IPS-NIHi7 (cell line): ENCODE measurements around the gene ZNF239.
A peak's percentile ranks its signal among the peaks of the same experiment; 100 is the strongest.
"Not testable (repeated sequence)": the region's sequence is repeated elsewhere in the genome, so short reads cannot be mapped to it uniquely, and the experiment has no call there.

Experiments
- DNase-seq: peaks from one replicate; pipeline ENCODE4 v3.0.0; 2012; ENCODE audit warnings: mixed read lengths; ENCODE audit errors: extremely low spot score

Gene ZNF239

DNA sequence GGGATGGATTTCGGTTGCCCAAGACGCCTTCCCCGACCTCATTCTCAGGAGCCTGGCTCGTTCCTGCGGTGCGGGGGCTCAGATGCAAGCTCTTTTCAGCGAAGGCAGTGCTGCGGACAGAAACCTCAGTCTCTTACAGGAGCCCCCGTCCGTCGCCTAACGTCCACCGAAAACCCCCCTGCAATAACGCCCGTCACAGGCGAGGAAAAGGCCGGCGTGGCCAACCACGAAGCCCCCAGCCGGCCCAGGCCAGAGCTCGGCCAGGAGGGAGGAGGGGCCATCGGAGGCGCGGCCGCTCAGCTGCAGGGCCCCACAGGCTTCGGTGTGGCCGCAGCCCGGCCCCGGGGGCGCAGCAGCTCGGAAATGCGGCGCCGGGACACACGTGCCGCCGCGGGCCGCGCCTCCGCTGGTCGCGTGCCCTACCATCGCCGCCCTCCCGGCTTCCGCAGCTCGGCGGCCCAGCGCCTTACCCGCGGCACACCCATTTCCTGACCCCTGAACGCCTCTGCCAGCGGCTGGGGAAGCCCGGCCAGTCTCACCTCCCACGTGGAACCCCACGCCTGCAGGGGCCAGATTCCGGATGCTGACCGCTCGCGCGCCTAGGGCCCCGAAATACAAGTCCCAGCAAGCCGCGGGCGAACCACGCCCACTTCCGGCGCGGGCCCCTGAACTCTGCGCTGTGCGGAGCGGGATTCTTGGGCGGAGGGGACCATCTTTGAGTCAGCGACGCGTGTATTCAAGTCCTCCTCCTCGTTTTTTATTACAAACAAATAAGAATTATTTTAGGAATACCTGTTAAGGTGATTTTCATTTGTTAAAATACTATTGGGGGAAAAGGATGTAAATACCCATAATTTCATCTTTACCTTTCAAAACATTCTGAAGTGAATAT is at the start of gene ZNF239:
Gene ZNF239, minus strand, starts transcription at position 616 of the 892 bp plus-strand sequence. CDS start 16,537 bp downstream, outside the sequence.
- DNase-seq: peak; percentile 91

GRCh38 chr10:43623351-43623750 is 48.9 kb upstream of the ZNF239 start:
- no peak for DNase-seq

- DNase-seq: no peak
These were observed 47.6 kb upstream of the ZNF239 start for GRCh38 chr10:43622038-43622437.

- DNase-seq: no peak
These were observed 45.0 kb upstream of the ZNF239 start for GRCh38 chr10:43619368-43619767.

- DNase-seq: no peak
These were observed 42.4 kb upstream of the ZNF239 start for GRCh38 chr10:43616697-43617370.

DNA sequence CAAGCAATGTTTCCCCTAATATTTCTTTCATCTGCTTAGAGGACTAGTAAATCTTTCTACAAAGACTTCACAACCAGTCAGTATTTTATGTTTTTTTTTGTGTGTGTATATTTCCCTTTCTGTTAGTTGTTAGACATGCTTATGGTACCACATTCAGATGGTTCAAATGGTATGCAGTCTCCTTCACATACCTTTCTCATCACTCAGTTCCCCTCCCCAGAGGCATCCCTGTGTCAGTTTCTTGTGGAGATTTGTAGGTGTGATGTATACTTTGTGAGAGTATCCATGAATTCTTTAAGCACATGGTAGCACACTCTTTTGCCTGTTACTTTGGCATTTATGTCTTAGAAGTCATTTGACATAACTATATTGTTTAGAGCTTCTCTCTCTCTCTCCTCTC is 36.2 kb upstream of the ZNF239 start:
- no peak for DNase-seq

GRCh38 chr10:43607199-43607573 is 32.8 kb upstream of the ZNF239 start:
- DNase-seq: no peak

- DNase-seq: peak; percentile 92
These were observed 32.1 kb upstream of the ZNF239 start, which contains the start of gene ZNF485 for GRCh38 chr10:43606323-43607198. TSS of gene ZNF485 (plus strand) at chr10:43606438. CDS start at chr10:43607051, 613 bp downstream.

GRCh38 chr10:43605850-43606322 is 31.5 kb upstream of the ZNF239 start:
- DNase-seq: no peak

DNA sequence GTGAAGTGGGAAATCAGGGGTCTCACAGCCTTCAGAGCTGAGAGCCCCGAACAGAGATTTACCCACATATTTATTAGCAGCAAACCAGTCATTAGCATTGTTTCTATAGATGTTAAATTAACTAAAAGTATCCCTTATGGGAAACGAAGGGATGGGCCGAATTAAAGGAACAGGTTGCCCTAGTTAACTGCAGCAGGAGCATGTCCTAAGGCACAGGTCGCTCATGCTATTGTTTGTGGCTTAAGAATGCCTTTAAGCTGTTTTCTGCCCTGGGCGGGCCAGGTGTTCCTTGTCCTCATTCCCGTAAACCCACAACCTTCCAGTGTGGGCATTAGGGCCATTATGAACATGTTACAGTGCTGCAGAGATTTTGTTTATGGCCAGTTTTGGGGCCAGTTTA is 27.2 kb upstream of the ZNF239 start:
- DNase-seq: not testable (repeated sequence)

DNA sequence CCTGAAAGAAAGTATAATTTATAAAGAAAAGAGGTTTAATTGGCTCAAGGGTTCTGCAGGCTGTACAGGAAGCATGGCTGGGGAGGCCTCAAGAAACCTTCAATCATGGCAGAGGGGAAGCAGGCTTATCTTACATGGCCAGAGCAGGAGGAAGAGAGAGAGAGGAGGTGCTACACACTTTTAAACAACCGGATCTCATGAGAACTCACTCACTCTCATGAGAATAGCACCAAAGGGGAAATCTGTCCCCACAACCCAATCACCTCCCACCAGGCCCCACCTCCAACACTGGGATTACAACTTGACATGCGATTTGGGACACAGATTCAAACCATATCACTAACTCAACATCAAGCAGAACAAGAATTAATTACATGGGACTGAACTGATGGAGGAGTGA is 24.9 kb upstream of the ZNF239 start:
- no peak for DNase-seq

DNA sequence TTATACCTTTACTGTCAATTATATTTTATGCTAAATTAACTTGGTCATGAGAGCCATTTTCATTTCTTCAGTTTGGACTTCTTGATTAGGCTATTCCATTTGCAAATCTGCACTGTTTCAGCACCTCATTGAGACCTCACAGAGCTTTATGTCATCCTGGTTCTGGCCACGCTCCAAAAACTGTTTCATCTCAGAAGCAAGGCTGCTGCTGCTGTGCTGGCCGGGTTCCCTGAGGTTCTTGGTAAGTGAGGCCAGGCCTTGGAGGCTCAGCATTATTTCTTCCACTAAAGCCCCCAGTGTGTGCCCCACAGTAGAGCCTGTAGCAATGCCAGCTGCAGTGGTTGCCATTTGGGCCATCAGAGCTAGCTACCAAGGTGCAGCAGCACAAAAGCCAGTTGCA is 24.0 kb upstream of the ZNF239 start:
- DNase-seq: no peak

DNA sequence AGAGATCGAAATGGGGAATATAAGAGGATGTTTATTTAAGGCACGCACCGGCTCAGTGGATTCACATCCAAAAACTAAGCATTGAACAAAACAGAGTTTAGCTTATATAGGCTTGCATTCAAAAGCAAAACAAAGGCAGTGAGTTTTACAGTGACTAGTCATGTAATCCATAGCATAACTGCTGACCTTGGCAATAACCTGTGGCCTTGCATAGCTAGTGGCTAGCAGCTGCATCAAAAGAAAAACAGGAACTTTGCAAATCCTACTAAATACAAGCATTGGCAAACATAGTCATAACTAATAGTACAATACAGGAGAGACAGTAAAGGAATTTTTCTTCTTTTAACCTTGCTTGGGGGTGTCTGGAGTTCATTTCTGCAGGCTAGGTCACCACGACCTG is 22.1 kb upstream of the ZNF239 start:
- DNase-seq: no peak

- no peak for DNase-seq
These were observed 21.4 kb upstream of the ZNF239 start for GRCh38 chr10:43595739-43596298.

GRCh38 chr10:43594944-43595589 is 20.7 kb upstream of the ZNF239 start:
- DNase-seq: no peak

- DNase-seq: no peak
These were observed 17.0 kb upstream of the ZNF239 start for GRCh38 chr10:43591303-43591904.

DNA sequence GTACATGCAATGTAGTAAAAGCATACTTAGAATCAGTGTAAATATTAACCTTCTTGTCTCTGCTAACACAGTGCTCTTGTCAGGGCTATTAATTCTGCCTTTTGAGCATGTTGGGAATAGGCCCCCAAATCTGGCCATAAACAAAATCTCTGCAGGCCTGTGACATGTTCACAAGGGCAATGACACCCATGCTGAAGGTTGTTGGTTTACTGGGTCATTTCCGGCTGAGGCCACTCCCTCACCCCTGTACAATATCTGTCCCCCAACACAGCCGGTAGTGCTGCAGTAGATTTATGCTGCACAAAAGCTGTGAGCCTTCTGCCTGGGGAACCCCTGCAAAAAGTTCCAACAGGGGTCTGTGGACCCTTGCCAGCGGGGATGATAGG is 12.3 kb upstream of the ZNF239 start:
- not testable (repeated sequence) for DNase-seq

GRCh38 chr10:43585981-43586729 is 11.7 kb upstream of the ZNF239 start:
- no peak for DNase-seq

DNA sequence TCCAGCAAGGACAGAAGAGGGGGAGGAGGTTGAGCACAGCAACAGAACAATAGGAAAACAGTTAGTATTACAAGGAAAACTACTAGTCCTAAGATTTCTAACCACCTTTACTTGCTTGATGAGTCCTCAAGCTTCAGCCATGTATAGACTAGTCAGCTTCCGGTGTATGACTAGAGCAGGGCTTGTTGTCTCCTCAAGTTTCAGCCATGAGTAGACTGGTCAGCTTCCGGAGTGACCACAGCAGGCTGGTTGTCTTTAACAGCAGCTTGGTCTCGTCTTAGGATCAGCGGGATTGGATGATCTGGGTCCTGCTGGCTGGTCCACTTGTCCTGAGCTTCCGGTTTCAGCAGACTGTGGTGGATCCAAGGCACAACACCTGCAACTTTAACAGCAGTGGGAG is 10.6 kb upstream of the ZNF239 start:
- DNase-seq: no peak

GRCh38 chr10:43584051-43584450 is 9.6 kb upstream of the ZNF239 start:
- DNase-seq: no peak
